Liver (tissue), 9 donors: ENCODE data around the gene MYL6. TPM values are rescaled to one million over a fixed set of nuclear protein-coding genes. Genes with fewer than 3 reads are reported as not detected.

ENCODE experiments used
- DNase-seq: peaks from one replicate; pipeline ENCODE4 v3.0.0-alpha.2; 2017; ENCODE audit warnings: low spot score
- H3K27ac ChIP-seq, 2 donors: one replicate each; pipeline ENCODE4 v1.7.0; 2013; ENCODE audit warnings: inconsistent platforms in 2 of 2, low read length in 2 of 2, control low read depth in 1 of 2, low read depth in 1 of 2, mild to moderate bottlenecking in 1 of 2
- H3K27me3 ChIP-seq, 4 donors: one replicate each; pipeline versions ENCODE4 v1.6.1 to v1.7.0; 2013; ENCODE audit warnings: low read length in 3 of 4, inconsistent platforms in 1 of 4, mild to moderate bottlenecking in 1 of 4, moderate library complexity in 1 of 4; ENCODE audit not compliant: control insufficient read depth in 4 of 4, insufficient read depth in 4 of 4
- H3K36me3 ChIP-seq, 4 donors: one replicate each; pipeline versions ENCODE4 v1.6.1 to v1.7.0; 2013; ENCODE audit warnings: low read length in 3 of 4, mild to moderate bottlenecking in 3 of 4, low read depth in 1 of 4, moderate library complexity in 1 of 4; ENCODE audit not compliant: control insufficient read depth in 4 of 4, insufficient read depth in 3 of 4
- H3K4me1 ChIP-seq, 4 donors: one replicate each; pipeline versions ENCODE4 v1.6.1 to v1.7.0; 2013; ENCODE audit warnings: low read length in 3 of 4, mild to moderate bottlenecking in 3 of 4, moderate library complexity in 1 of 4; ENCODE audit not compliant: control insufficient read depth in 4 of 4, insufficient read depth in 4 of 4
- H3K4me3 ChIP-seq, 3 donors: one replicate each; pipeline versions ENCODE4 v1.6.1 to v1.7.0; 2013; ENCODE audit warnings: low read length in 3 of 3, control low read depth in 1 of 3, low read depth in 1 of 3, mild to moderate bottlenecking in 1 of 3
- H3K9ac ChIP-seq, 2 donors: one replicate each; pipeline ENCODE4 v1.7.0; 2013; ENCODE audit warnings: low read length in 2 of 2, mild to moderate bottlenecking in 2 of 2, moderate library complexity in 2 of 2, control low read depth in 1 of 2, low read depth in 1 of 2
- H3K9me3 ChIP-seq, 4 donors: one replicate each; pipeline versions ENCODE4 v1.6.1 to v1.7.0; 2013; ENCODE audit warnings: low read length in 3 of 4; ENCODE audit not compliant: control insufficient read depth in 4 of 4
- ATF3 ChIP-seq: IDR thresholded peaks from 2 replicates; pipeline ENCODE4 v1.6.1; 2016; ENCODE audit warnings: antibody characterized with exemption
- CTCF ChIP-seq: fragments of 150-350 bp; IDR thresholded peaks from 2 replicates; pipeline ENCODE4 v1.5.1; 2017; ENCODE audit warnings: improper control_type of control experiment, low read depth, low read length; ENCODE audit not compliant: missing input control
- EGR1 ChIP-seq, 2 donors: IDR thresholded peaks; 2 replicates each; pipeline ENCODE4 v1.6.1; 2016 to 2018; ENCODE audit warnings: antibody characterized with exemption in 2 of 2, low read depth in 2 of 2
- FOXA1 ChIP-seq: IDR thresholded peaks from 2 replicates; pipeline ENCODE4 v1.6.1; 2016; ENCODE audit warnings: antibody characterized with exemption
- FOXA2 ChIP-seq: IDR thresholded peaks from 2 replicates; pipeline ENCODE4 v1.6.1; 2016; ENCODE audit warnings: antibody characterized with exemption
- GABPA ChIP-seq, 2 donors: IDR thresholded peaks in 1 of 2; conservative IDR thresholded peaks in 1 of 2; 2 replicates each; pipeline ENCODE4 v1.6.1; 2016; ENCODE audit warnings: antibody characterized with exemption in 2 of 2, mild to moderate bottlenecking in 1 of 2, moderate library complexity in 1 of 2
- HNF4A ChIP-seq, 2 donors: conservative IDR thresholded peaks; 2 replicates each; pipeline ENCODE4 v1.6.1; 2016; ENCODE audit warnings: antibody characterized with exemption in 2 of 2, mild to moderate bottlenecking in 2 of 2
- HNF4G ChIP-seq: IDR thresholded peaks from 2 replicates; pipeline ENCODE4 v1.6.1; 2016; ENCODE audit warnings: antibody characterized with exemption
- JUND ChIP-seq, 2 donors: IDR thresholded peaks; 2 replicates each; pipeline ENCODE4 v1.6.1; 2016; ENCODE audit warnings: antibody characterized with exemption in 2 of 2
- MAX ChIP-seq: IDR thresholded peaks from 2 replicates; pipeline ENCODE4 v1.6.1; 2016; ENCODE audit warnings: antibody characterized with exemption
- NR2F2 ChIP-seq: IDR thresholded peaks from 2 replicates; pipeline ENCODE4 v1.6.1; 2016; ENCODE audit warnings: antibody characterized with exemption
- RAD21 ChIP-seq, 2 donors: IDR thresholded peaks; 2 replicates each; pipeline ENCODE4 v1.6.1; 2016; ENCODE audit warnings: antibody characterized with exemption in 2 of 2, mild to moderate bottlenecking in 2 of 2
- RXRA ChIP-seq, 2 donors: IDR thresholded peaks; 2 replicates each; pipeline ENCODE4 v1.6.1; 2017 to 2018; ENCODE audit warnings: antibody characterized with exemption in 2 of 2, mild to moderate bottlenecking in 1 of 2
- SP1 ChIP-seq: IDR thresholded peaks from 2 replicates; pipeline ENCODE4 v1.6.1; 2018; ENCODE audit warnings: antibody characterized with exemption, mild to moderate bottlenecking
- TAF1 ChIP-seq: conservative IDR thresholded peaks from 2 replicates; pipeline ENCODE4 v1.6.1; 2016; ENCODE audit warnings: antibody characterized with exemption, mild to moderate bottlenecking
- YY1 ChIP-seq: IDR thresholded peaks from 2 replicates; pipeline ENCODE4 v1.6.1; 2016; ENCODE audit warnings: antibody characterized with exemption, mild to moderate bottlenecking
- ZBTB33 ChIP-seq: IDR thresholded peaks from 2 replicates; pipeline ENCODE4 v1.6.1; 2016; ENCODE audit warnings: antibody characterized with exemption
- WGBS: extraction: QIAGEN DNeasy Blood & Tissue Kit; methylation state at CpG from one replicate; pipeline ENCODE4 v1.1.7; 2013; 5-methylcytosine and 5-hydroxymethylcytosine counted together
- polyA plus RNA-seq, 2 donors: library from polyadenylated mRNA; stranded (reverse) in 1 of 2; unstranded in 1 of 2; fragments of 200-250 nt in 1 of 2; fragments of >200 nt in 1 of 2; fragmentation: Nextera tagmentation in 1 of 2; extraction: Ambion mirVana in 1 of 2; gene quantifications; one replicate each; pipeline versions ENCODE4 v1.2.1 to v1.2.3, GENCODE V29; 2013 to 2015
- total RNA-seq, 2 donors: library from RNA; depleted of rRNA; stranded (reverse); fragments of >200 nt; gene quantifications; one replicate each; pipeline ENCODE4 v1.2.3, GENCODE V29; 2014
- donor health status: healthy.
- donor health status: healthy.
- donor health status: healthy.
- donor health status: healthy.
- donor health status: healthy.

Gene MYL6
- total and polyA plus RNA-seq, 4 donors: 298 to 975 (median 624) TPM

- Histone ChIP-seq H3K4me3 (no peak overlapping the region), H3K27me3 (no peaks in the 10 kb centered on the region), H3K9me3 (no peaks in the 10 kb centered on the region), H3K9ac (no peak overlapping the region), H3K36me3 (peaks cover 20 to 66% (median 56%) of the 10 kb centered on the region in 4 donors), H3K4me1 (no peaks in the 10 kb centered on the region), H3K27ac (no peak overlapping the region)
- DNase-seq: no peak
- 96% methylated on average over 14 of the region's 14 CpGs for WGBS
- TF ChIP-seq JUND (IDR thresholded peaks at IDR 0.05): no peak
- no peak for TF ChIP-seq ZBTB33
- TF ChIP-seq NR2F2: no peak
- no peak for TF ChIP-seq EGR1 (IDR thresholded peaks at IDR 0.05; ENCODE audit: low read depth in 2 of 2)
- TF ChIP-seq MAX: no peak
- TF ChIP-seq HNF4A (conservative IDR thresholded peaks at IDR 0.05): no peak
- TF ChIP-seq RAD21 (IDR thresholded peaks at IDR 0.05): no peak
- TF ChIP-seq HNF4G: no peak
- TF ChIP-seq SP1: no peak
- TF ChIP-seq ATF3: no peak
- TF ChIP-seq CTCF: no peak
- TF ChIP-seq FOXA1: no peak
- TF ChIP-seq FOXA2: no peak
- TF ChIP-seq YY1: no peak
- TF ChIP-seq TAF1: no peak
- no peak for TF ChIP-seq GABPA (IDR thresholded peaks at IDR 0.05 in 1 of 2, conservative IDR thresholded peaks at IDR 0.05 in 1 of 2)
Measured at GRCh38 chr12:56137853-56138571, 20.1 kb upstream of the MYL6 start.

- H3K27me3 ChIP-seq: no peaks in the 10 kb centered on the region
- H3K9ac ChIP-seq: no peak overlapping the region
- H3K4me1 ChIP-seq: peaks cover 0 to 5% (median 0%) of the 10 kb centered on the region in 4 donors
- no peak overlapping the region for H3K27ac ChIP-seq
- no peak for DNase-seq
- H3K4me3 ChIP-seq: no peak overlapping the region
- TF ChIP-seq HNF4G (no peak), ATF3 (no peak), ZBTB33 (no peak), HNF4A (conservative IDR thresholded peaks at IDR 0.05) (no peak), FOXA1 (no peak), GABPA (IDR thresholded peaks at IDR 0.05 in 1 of 2, conservative IDR thresholded peaks at IDR 0.05 in 1 of 2) (no peak), EGR1 (IDR thresholded peaks at IDR 0.05; ENCODE audit: low read depth in 2 of 2) (no peak), RXRA (IDR thresholded peaks at IDR 0.05) (no peak), MAX (no peak)
- 91% methylated on average over 19 of the region's 19 CpGs for WGBS
- H3K36me3 ChIP-seq: peaks cover 20 to 67% (median 55%) of the 10 kb centered on the region in 4 donors
- H3K9me3 ChIP-seq: no peaks in the 10 kb centered on the region
Measured at GRCh38 chr12:56141946-56142784, 16.0 kb upstream of the MYL6 start.
